Stimulated activated CD4-positive, alpha-beta T cell treated with anti-CD3 and anti-CD28 coated beads, TNF-alpha, amount 100 ng/mL, for 48 hours (primary cell): Measurements from ENCODE around the gene MARK3.

Experiments used
- DNase-seq, 3 donors: peaks; one replicate each; pipeline ENCODE4 v3.0.0-alpha.2; 2020; ENCODE audit warnings: low read depth in 3 of 3

The MARK3 gene

GRCh38 chr14:103366741-103367140 is 18.5 kb upstream of the MARK3 start:
- DNase-seq, result no peak

DNA sequence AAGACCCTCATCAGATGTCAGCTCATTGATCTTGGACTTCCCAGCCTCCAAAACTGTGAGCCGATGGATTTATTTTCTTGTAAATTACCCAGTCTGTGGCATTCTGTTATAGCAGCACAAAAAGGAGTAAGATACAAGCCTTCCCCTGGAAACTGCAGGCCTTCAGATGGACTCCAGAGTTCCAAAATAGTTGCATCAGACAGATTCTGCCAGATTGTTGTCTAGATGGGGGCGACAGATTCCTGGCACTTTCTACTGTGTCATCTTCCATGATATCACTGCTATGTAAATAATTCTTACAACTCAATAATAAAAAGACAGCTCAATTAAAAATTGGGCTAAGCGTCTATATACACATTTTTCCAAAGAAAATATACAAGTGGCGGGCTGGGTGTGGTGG is 17.2 kb upstream of the MARK3 start:
- no peak for DNase-seq

DNA sequence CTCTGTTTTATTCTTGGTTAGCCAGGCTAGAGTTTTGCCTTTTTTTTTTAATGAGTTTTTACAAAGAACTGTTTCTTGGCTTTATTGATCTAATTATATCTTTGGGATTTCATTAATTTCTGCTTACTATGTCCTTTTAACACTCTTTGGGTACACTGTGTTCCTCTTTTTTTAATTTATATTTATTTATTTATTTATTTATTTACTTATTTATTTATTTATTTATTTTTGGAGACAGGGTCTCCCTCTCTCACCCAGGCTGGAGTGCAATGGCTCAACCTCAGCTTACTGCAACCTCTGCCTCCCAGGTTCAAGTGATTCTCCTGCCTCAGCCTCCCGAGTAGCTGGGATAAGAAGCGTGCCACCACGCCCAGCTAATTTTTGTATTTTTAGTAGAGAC is 15.1 kb upstream of the MARK3 start:
- no peak for DNase-seq

GRCh38 chr14:103372017-103372416 is 13.2 kb upstream of the MARK3 start:
- DNase-seq, result no peak

DNA sequence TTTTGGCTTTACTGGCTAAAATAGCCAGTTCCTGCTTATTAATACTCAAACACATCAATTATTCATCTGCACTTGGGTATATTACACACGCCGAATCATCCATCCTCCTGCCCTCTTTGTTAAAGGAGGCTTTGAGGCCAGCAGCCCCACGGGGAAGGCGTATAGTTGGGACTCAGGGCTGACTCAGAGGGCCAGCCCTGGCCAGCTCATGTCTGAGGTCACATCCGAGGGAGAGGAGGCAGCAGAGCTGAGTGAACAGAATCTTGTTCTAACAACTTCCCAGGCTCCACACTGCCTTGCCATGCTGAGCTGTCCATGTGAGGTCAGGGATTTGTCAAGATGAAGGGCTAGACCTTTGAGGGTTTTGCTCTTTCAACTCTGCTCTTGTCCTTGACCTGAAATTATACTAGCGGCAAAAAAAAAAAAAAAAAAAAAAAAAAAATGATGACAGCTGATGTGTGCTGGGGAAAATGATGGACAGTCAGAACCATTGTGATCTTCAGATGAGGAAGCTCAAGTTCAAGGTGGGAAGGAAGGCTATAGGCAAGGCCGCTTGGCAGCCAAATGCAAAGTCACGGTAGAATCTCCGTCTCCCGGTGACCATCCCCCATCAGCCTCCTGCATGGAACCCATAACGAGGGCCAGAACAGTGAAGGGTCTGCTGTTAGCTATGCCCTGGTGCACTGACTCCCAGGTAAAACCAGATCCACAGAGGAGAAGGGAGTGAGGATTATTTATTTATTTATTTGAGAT is 12.5 kb upstream of the MARK3 start:
- DNase-seq, result peak in 2 of 3 donors; percentile 16 to 32

DNA sequence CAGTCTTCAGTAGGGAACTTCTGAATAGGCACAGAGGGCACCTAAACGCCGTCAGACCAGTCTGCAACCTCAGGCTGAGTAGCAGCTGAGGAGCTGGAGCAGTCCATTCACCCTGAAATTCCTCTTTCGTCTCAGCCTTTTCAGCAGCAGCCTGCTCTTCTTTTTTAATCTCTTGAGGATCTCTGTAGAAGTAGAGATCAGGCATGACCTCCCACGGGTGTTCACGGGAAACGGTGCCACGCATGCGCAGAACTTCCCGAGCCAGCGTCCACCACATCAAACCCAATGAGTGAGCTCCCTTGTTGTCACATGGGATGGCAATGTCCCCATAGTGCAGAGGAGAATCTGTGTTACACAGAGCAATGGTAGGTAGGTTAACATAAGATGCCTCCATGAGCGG is 11.1 kb upstream of the MARK3 start:
- DNase-seq, result no peak

GRCh38 chr14:103377522-103378037 is 7.6 kb upstream of the MARK3 start:
- no peak for DNase-seq

DNA sequence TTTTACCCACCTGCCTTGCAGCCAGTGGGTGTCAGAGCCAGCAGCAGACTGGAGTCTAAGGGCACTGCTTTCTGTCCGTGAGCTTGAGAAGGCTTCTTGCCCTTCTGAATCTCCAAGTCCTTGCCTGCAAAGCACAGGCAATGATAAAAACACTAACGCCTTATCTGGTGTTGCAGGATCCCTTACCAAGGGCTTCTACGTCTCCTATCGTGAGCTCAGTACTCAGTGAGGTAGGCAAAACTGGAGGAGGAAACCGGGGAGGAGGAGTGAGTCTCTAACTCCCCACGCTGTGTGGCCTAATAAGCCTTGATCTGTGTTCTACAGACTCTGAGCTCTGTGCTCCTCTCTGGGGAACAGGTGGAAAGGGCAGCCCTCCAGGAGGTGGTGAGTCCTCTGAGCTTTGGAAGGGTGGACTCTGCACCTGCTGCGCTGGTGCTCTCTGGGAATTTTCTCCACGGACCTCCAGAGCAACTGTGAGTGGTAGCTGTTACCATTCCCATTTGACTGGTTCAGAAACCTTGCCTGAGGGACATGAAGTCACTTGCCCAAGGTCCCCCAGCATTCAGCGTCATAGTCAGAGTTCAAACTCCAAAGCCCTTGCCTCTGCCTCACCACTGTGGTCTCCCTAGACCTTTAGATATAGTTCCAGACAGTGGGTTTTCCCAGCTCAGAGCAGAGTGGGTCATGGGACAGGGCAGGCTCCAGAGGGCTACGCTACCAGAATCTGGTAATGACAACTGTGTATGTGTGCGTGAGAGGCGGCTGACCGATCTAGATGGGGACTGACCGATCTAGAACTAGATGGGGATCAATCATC is 7.0 kb upstream of the MARK3 start:
- no peak for DNase-seq

GRCh38 chr14:103380719-103381377 is 4.4 kb upstream of the MARK3 start:
- DNase-seq, result no peak

GRCh38 chr14:103382376-103382775 is 2.8 kb upstream of the MARK3 start:
- no peak for DNase-seq

GRCh38 chr14:103384450-103385151 is 614 bp upstream of the MARK3 start:
- DNase-seq, result no peak

- peak in 1 of 3 donors; percentile 24 for DNase-seq
Observed at GRCh38 chr14:103385929-103386712, 906 bp downstream of the MARK3 start.

- DNase-seq, result no peak
Observed at GRCh38 chr14:103386713-103387329, 1.6 kb downstream of the MARK3 start.

GRCh38 chr14:103388664-103389063 is 3.4 kb downstream of the MARK3 start:
- DNase-seq, result no peak

GRCh38 chr14:103390605-103391004 is 5.4 kb downstream of the MARK3 start:
- DNase-seq, result no peak

DNA sequence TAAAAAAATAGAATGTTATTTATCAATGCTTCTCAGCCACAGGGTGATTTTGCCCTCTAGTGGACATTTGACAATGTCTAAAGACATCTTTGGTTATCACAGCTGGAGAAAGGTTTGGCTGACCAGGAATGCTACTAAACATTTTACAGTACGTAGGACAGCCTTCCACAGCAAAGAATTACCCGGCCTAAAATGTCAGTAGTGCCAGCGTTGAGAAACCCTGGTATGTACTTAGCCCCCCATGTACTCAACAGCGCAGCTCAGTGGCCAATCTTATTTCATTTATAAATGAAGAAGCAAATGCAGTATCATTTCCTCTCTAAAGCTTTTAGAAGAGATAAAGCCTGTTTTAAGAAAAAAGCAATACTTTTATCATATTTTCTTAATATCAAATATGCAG is 5.8 kb downstream of the MARK3 start:
- DNase-seq, result peak in 1 of 3 donors; percentile 26

DNA sequence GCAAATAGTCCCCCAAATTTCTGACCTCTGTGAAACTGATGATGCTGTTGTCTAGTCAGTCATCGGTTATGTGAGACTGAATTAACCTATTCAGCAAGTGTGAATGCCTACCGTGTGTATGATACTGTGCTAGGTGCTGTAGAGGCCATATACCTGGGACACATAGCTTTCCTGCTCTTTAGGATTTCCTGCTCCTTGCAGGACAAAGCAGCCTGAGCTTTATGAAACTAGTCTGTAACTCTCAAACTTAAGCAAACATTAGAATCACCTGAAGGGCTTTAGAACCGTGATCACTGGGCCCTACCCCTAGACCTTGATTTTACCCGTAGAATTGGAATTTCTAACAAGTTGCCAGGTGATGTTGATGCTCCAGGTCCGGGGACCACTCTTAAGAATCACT is 6.9 kb downstream of the MARK3 start:
- no peak for DNase-seq

DNA sequence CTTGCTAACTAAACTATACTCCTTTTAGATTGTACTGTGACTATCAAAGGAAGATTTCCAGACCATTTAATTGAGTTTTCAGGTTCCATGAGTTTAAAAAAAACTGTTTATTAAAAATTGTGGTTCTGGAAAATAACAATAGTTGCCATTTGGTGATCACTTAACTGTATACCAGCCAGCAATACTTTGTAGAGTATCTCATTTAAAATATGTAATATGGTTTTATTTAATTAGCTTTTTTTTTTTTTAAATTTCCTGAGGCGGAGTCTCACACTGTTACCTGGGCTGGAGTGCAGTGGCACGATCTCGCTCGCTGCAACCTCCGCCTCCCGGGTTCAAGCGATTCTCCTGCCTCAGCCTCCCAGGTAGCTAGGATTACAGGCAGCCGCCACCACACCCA is 7.4 kb downstream of the MARK3 start:
- no peak for DNase-seq

DNA sequence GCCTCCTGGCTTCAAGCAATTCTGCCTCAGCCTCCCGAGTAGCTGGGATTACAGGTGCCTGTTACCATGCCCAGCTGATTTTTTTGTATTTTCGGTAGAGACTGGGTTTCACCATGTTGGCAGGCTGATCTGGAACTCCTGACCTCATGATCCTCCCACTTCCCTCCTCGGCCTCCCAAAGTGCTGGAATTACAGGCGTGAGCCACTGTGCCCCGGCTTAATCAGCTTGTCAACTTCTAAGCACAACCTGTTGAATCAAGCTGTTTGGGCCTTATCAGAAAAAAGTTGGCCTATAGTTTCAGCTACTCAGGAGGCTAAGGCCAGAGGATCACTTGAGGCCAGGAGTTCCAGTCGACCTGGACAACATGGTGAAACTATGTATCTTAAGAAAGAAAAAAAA is 7.9 kb downstream of the MARK3 start:
- DNase-seq, result no peak
